NCI-H460 (cell line): ENCODE results near the gene KIAA1755. TPM values are rescaled to one million over a fixed set of nuclear protein-coding genes. Genes with fewer than 3 reads are reported as not detected.
"Not testable (repeated sequence)": the region's sequence is repeated elsewhere in the genome, so short reads cannot be mapped to it uniquely, and the experiment has no call there.

ENCODE experiments used
- DNase-seq: peaks from one replicate; pipeline ENCODE4 v3.0.0-alpha.2; 2016; ENCODE audit warnings: low read depth; ENCODE audit errors: extremely low read depth
- total RNA-seq: library from RNA; depleted of rRNA; stranded (reverse); fragments of >200 nt; shearing (Covaris generic); gene quantifications from 2 replicates; pipeline ENCODE4 v1.2.3, GENCODE V29; 2014

The KIAA1755 gene
- total RNA-seq, 1 experiment from 2014 or later: not detected

DNA sequence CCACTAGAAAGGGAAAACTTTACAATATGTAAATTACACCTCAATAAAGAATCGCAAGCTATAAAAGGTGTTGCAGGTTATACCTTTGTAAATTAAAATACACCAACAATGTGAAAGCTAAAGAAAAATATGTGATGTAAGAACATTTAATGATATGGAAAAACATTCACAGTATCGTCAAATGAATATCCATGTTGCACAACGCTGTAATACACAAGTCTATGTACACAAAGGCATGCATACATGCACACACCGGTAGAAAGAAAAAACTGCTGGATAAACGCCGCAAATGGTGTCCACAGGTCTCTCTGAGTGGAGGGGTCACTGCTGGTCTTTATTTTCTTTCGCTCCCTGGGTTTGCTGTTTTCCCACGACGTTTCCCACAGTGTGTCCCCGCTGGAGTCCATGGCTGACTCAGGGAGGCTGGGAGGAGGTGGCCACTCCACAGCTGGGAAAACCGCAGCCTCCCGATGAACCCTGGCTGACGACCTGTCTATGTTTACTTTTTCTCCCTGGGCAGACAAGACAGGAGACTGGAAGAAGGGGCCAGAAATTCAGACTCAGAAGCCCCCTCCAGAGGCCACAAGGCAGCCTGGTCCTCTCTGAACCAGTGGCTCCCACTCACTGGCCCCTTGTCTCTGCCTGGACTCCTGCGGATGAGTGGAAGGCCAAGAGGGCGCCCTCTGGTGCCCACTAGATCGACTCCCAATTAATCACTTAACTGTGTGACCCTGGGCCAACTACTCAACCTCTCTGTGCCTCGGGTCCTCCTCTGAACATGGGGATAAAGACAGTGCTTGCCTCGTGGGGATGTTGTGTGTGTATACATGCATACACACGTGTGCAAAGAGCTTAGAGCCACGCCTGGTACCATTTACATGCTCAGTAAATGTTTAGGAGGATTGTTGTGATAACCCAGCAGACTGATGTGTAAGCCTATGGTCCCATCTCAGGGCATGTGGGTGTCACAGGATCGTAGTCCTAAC is 30.6 kb upstream of the KIAA1755 start:
- DNase-seq: peak; percentile 43

DNA sequence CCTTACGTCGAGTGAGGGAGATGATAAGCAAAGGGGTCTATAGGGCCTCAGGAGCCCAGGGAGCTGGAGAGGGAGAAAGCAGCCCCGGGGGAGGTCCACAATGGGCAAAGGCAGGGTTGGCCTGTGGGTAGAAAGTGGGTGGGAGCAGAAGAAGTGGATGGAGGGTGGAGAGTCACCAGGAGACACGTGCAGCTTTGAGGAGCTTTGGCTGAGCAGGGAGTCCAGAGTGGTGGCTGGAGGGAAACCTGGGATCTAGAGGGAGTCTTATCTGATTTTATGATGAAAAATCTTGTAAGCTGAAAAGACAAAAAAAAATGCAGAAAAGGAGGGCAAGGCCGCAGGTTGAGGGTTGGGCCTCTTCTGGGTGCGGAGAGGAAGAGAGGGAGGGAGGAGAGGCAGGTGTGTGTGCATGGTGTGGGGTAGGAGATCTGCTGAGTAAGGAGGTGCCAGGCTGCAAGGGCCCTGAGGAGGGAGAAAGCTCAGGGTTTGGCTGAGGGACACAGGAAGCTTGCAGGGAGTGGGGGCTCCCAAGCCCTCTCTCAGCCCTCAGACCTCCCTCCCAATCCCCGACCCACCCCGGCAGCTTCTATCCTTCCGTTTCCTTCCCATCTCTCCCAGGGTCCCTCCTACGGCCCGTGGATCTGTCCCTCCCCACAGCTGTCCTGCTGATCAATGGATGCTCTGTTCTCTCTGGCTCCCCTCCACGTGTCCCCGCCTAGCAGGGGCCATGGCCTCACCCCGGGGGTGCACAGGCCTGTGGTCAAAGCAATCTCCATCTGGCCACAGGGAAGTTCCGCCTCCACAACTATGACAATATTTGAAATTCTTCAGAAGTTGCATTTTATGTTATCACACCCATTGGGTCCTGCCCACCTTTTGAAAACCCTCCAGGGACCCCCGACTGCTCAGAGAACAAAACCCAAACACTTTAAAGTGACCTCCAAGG is 26.3 kb upstream of the KIAA1755 start:
- DNase-seq: no peak

DNA sequence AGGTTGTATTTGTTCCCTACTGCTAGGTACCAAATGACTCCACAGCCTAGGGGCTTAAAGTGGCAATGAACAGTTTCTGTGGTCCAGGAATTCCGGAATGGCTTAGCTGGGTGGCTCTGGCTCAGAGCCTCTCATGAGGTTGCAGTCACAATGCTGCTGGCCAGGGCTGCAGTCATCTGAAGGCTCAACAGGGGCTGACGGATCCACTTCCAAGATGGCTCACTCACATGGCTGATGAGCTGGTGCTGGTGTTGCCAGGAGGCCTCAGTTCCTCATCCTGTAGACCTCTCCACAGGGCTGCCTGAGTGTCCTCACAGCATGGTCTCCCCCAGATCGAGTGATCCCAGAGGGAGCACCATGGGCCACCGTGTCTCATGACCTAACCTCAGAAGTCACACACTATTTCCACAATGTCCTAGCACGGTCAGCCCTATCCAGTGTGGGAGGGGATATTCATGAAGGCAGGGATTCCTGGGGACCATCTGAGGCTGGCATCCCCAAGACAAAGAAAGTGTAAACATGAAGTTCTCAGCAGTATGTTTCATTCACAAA is 24.4 kb upstream of the KIAA1755 start:
- DNase-seq: no peak

DNA sequence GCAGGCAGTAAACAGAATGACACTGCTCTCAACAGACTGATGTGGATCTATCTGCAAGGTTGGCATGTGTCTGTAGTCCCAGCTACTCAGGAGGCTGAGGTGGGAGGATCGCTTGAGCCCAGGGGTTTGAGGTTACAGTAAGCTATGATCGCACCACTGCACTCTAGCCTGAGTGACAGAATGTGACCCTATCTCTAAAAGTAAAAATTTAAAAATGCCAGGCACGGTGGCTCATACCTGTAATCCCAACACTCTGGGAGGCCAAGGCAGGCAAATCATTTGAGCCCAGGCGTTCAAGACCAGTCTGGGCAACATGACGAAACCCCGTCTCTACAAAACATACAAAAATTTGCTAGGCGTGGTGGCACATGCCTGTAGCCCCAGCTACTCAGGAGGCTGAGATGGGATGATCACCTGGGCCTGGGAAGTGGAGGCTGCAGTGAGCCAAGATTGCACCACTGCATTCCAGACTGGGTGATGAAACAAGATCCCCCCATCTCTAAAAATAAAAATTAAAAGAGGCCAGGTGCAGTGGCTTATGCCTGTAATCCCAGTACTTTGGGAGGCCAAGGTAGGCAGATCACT is 23.6 kb upstream of the KIAA1755 start:
- DNase-seq: not testable (repeated sequence)

DNA sequence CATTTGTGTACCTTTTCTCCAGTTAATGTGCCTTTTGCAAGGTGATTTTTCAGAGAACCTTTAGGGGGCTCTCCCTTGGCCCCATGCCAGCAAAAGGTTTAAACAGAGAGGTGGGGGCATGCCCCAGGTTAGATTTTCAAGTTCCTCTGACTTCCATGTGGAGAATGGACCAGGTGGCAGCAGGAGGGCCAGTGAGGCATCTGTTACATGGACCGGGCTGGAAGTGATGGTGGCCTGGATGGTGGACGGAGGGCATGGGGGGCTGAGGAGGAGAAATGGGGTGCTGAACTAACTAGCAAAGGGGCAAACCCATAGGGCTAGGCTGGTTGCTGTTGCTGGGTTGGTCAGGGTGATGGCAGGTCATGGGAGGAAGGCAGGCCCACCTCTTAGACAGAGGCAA is 22.7 kb upstream of the KIAA1755 start:
- DNase-seq: no peak

DNA sequence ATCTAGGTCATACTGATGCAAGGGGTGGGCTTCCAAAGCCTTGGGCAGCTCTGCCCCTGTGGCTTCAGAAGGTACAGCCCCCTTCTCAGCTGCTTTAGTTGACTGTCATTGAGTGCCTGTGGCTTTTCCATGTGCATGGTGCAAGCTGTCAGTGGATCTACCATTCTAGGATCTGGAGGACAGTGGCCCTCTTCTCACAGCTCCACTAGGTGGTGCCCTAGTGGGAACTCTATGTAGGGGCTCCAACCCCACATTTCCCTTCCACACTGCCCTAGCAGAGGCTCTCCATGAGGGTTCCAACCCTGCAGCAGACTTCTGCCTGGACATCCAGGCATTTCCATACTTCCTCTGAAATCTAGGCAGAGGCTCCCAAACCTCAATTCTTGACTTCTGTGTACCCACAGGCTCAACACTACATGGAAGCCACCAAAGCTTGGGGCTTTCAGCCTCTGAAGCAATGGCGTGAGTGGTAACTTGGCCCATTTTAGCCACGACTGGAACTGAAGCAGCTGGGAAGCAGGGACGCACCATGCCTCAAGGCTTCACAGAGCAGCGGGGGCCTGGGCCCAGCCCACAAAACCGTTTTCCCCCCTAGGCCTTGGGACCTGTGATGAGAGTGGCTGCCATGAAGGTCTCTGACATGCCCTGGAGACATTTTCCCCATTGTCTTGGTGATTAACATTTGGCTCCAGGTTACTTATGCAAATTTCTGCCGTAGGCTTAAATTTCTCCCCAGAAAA is 20.8 kb upstream of the KIAA1755 start:
- not testable (repeated sequence) for DNase-seq

DNA sequence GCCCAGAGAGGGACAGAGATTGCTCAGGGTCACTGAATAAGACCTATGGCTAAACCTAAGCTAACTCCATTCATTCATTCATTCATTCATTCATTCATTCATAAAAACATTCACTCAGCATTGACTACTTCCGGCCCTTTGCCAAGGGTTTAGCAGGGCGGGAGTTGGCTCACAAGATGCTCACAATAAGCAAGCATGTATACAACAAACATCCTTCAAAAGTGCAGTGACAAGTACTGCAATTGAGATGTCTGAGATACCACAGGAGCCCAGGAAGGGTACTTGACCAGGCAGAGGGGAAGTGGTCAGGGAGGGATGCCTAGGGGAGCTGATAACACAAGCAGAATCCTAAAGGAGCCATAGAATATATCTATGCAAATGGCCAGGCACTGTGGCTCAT is 18.2 kb upstream of the KIAA1755 start:
- DNase-seq: no peak

DNA sequence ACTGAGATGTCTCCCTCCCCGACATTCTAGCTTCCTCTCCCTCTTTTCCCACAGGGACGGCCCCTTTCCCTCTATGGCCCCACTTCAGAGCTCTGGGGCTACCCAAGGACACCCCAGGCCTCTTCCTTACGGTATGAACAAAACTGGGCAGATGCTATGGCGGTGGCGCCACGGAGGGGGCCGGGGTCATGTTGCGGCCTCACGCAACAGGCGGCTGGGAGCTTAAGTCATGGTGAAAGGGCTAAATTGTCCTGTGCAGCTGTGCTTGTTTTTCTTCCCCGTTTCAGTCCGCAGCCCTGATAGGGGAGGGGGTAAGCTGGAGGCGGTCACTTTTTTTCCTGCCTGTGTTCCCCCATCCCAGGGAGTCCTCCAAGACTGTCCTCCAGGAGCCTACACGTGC is 17.6 kb upstream of the KIAA1755 start:
- no peak for DNase-seq

DNA sequence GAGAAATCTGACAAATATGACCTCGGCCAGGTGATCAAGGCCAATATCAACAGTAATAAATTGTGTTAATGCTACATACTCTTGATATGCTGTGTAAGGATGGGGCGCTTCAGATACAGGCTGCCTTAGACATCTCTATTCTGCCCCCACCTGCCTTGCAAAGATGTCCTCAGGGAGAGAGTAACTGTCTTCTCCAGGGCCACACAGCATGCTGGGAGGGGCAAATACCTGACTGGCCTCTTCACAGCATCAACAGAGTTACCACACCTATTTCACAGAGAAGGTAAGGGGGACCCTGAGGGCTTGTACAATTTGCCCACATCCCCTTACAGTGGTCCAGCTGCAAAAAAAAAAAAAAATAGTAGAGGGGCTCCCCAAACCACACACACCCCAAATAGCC is 17.2 kb upstream of the KIAA1755 start:
- no peak for DNase-seq

DNA sequence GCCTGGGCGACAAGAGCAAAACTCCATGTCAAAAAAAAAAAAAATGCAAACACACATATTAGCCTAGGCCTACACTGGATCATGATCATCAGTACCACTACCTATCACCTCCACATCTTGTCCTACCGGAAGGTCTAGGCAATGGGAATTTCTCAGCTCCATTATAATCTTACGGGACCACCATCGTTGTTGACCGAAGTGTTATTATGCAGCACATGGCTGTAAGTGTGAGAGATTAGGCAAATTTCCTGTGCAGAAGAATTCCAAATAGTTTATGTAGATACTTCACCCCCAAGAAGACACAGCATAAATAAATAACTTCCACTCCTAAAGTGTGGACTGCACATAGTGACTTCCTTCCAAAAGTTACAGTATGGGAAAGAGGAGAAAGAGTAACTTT is 16.8 kb upstream of the KIAA1755 start:
- no peak for DNase-seq

DNA sequence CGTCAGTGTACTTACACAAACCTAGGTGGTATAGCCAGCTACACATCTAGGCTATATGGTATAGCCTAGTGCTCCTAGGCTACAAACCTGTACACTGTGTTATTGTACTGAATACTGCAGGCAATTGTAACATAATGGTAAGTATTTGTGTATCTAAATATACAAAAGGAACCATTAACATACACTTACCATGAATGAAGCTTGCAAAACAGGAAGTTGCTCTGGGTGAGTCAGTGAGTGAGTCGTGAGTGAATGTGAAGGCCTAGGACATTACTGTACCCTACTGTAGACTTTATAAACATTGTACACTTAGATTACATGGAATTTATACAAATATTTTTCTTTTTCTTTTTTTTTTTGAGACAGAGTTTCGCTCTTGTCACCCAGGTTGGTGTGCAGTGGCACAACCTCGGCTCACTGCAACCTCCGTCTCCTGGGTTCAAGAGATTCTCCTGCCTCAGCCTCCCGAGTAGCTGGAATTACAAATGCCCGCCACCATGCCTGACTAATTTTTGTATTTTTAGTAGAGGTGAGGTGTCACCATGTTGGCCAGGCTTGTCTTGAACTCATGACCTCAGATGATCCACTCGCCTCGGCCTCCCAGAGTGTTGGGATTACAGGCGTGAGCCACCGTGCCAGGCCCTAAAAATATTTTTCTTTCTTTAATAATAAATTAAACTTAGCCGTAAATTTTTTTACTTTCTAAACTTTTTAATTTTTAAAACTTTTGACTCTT is 15.4 kb upstream of the KIAA1755 start:
- peak; percentile 47 for DNase-seq

DNA sequence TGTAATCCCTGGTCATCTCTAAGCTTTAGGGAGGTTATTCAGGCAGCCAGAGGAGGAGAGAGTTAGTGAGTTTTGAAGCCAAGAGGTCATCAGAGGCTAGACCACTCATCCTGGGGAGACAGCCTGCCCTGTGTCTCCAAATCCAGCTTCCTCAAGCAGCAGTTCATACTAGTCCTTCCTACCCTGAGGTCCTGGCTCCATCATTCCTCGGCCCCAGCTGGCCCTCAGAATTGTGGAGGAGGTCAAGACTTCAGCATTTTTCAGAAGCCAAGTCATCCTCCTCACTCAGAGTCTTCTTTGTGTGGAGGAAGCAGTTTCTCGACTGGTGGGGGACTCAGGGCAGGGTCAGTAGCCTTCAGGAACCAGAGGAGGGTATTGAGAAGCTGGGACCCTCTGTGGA is 12.4 kb upstream of the KIAA1755 start:
- DNase-seq: no peak

DNA sequence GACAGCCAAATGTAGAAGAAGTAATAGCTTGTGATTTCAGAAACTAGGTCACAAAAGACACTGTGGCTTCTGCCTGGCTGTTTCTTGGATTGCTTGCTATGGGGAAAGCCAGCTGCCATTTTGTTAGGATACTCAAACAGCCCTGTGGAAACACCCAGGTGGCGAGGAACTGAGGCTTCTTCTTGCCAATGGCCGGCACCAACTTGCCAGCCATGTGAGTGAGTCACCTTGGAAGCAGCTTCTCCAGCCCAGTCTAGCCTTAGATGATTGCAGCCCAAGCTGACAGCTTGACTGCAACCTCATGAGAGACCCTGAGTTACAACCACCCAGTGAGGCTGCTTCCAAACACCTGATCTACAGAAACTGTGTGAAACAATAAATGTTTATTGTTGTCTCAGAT is 11.9 kb upstream of the KIAA1755 start:
- DNase-seq: no peak

DNA sequence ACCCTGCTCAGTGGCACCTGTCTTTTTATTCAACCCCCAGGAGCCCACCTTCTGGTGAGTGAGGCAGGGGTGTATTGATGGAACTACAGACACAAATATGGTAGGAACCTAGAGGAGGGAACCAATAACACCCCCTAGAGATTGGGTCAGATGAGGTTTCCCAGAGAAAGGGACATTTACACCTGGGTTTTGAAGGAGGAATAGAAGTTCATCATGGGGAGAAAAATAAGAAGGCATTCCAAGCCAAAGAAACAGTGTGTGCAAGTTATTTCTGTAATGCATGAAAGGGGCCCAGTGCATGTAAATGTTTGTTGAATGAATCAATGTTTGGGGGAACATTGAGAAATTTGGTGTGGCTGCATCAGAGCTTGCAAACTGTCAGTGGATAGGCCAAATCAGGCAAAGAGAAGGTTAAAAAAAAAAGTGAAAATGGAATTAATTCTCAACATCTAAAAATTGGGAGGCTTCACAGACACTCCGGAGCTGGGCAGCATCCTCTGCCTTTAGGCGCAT is 11.1 kb upstream of the KIAA1755 start:
- no peak for DNase-seq

DNA sequence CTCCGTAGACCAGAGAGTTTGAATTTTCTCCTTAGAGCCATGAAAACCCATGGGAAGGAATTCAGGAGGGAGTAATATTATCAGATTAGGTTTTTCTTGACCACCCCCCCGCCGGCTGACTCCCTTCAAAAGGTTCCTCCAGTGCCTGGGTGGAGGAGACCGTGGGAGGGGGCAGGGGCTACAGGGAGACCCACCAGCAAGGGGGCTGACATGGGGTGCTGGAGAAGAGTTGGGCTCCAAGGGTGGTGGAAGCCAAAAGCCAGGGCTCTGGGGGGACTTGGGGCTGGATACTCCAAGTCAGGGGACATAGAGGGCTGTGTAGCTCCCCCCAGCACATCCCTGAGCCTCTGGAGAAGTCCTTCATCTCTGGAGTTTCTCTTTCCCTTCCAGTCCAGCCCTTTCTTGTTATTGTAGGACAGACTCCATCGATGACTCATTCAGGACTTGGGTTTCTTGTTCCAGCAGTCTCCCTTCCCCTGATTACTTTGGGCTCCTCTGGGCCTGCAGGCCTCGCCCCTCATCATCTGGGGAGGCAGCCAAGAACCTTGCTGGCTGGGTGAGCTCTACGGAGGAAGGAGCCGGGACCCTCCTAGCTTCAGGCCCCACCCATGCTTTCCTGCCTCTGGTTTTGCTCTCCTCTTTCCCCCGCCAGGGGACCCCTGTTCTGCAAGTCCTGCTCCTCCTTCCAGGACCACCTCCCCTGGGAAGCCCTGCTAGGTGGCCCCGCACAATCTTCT is 10.5 kb upstream of the KIAA1755 start:
- DNase-seq: peak; percentile 21

DNA sequence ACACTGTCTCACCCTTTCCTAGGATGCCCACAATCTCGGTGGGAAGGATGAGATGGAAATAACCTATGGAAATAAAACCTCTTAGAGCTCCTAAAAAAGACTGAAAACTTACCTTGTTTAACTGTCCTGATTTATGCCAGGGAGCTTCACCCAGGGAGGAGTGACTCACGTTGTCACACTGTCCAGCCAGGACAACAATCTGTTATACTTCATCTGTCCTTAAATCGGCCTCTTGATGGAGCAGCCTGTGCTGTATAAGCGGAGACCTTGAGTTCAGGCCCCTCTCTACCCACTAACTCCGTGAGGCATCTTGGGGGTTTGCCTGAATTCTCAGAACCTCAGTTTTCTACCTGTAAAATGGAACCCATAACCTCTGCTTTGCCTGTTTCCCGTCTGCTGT is 9.2 kb upstream of the KIAA1755 start:
- no peak for DNase-seq

DNA sequence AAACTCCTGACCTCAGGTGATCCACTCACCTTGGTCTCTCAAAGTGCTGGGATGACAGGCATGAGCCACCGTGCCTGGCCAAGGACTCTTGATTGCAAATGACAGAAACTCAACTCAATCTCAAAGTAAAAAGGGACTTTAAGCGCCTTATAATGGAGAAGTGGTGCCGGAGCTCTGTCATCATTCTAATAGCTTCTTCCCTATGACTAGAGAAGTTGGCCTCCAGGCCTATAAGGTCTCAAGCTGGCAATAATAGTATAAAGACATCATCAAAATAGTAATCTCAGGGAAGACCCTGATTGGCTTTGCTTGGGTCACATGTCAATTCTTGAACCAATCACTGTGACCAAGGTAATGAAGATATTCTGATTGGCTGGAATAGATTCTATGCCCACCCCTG is 8.5 kb upstream of the KIAA1755 start:
- DNase-seq: no peak

DNA sequence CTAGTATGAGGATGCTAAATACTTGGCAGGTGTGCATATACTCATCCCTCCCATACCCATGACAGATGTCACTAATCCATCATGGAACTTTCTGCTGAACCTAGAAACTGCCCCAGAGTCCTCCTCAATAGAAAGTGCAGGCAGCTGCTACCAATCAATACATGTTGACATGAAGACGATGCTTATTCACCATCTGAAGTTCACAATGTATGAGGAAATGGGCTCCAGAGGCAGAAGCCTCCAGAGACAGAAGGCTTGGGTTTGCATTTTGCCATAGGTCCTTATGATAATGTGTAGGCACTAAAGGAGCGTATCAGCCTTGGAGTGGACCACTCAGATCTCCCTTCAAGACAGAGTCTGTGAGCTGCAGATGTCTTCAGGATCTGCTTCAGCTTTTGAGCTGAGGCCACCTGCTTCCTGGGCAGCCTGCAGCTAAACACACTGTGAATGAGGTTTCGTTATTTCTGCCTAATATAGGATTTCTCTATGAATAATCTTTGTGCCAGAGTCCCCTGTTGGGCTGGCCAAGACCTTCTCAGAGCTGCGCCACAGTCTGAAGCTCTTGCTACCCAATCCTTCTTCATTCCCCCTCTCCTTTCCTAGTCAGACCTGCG is 7.5 kb upstream of the KIAA1755 start:
- DNase-seq: no peak
